T-helper 1 cell (primary cell): ENCODE data around the gene DNAJC15.
A peak's percentile ranks its signal among the peaks of the same experiment; 100 is the strongest.
"Not testable (repeated sequence)": the region's sequence is repeated elsewhere in the genome, so short reads cannot be mapped to it uniquely, and the experiment has no call there.

Experiments
- DNase-seq, 5 donors: peaks; one replicate each; pipeline ENCODE4 v3.0.0-alpha.2; 2012 to 2020

DNAJC15 gene

DNA sequence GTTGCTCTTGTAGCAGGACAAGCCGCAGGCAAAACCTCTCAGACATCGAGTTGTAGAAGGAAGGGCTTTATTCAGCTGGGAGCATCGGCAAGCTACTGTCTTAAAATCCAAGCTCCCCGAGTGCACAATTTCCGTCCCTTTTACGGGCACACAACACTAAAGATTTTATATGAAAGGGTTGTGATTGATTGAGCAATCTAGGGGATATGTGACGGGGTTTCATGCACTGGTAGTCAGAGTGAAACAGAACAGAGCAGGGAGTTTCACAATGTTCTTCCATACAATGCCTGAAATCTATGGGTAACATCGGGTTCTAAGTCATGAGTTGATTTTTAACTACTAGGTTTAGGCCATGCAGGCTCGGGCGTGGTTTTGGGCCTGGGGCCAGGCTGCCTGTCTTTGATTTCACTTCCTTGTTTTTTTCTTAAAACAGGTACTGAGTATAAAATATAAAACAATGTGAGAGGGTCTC lies 22.0 kb downstream of the DNAJC15 start:
- DNase-seq, result peak in 1 of 5 donors; percentile 77

DNA sequence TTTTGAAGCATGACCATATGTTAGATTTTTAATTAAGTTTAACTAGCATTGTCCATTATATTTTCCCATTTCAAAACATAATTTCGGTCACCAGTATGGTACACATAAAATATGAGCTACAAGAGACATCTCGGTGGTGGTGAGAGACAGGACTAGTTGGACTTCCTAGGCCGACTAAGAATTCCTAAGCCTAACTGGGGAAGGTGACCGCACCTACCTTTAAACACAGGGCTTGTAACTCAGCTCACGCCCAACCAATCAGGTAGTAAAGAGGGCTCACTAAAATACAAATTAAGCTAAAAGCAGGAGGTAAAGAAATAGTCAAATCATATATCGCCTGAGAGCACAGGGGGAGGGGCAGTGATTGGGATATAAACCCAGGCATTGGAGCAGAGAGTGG lies 22.9 kb downstream of the DNAJC15 start:
- DNase-seq, result no peak

DNA sequence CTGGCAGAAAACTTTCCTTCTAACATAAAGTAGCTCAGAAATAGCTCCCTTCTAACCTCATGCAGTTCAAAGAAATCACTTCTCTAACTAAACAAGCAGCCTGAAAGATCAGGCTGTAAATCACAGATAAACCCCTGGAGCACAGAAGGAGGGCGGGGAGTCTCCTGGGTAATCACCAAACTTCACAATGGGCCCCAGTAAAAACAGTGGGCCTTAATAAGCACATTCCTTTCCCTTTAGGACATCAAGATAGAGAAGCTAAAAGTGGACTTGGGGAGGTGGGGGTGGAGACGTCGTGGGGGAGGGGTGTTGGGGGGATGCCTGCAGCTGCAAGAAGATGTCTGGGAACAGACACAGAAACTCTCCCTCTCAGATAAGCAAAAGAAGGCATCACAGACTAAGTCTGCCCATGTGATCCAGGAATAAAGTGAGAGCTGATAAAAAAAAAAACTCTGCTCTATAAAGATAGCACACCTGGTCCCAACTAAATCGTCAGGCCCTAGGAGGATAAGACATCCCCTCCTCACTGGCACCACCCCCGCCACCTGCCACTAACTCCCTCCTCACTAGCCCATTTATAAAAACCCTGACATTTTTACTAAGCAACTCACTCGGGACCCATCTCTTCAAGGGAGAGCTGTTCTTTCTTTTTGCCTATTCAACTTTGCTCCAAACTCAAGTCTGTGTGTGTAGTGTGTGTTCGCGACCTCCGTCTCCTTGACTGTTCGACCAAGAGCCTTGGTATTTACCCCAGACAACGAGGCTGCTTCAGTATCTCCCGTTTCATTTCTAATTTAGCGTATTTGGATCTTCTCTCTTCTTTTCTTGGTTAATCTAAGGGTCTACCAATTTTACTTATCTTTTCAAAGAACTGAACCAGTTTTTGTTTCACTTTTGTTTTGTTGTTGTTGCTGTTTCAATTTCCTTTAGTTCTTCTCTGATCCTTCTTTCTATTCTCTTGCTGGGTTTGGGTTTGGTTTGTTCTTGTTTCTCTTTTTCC lies 31.7 kb downstream of the DNAJC15 start:
- DNase-seq, result peak in 2 of 5 donors; percentile 11 to 44

DNA sequence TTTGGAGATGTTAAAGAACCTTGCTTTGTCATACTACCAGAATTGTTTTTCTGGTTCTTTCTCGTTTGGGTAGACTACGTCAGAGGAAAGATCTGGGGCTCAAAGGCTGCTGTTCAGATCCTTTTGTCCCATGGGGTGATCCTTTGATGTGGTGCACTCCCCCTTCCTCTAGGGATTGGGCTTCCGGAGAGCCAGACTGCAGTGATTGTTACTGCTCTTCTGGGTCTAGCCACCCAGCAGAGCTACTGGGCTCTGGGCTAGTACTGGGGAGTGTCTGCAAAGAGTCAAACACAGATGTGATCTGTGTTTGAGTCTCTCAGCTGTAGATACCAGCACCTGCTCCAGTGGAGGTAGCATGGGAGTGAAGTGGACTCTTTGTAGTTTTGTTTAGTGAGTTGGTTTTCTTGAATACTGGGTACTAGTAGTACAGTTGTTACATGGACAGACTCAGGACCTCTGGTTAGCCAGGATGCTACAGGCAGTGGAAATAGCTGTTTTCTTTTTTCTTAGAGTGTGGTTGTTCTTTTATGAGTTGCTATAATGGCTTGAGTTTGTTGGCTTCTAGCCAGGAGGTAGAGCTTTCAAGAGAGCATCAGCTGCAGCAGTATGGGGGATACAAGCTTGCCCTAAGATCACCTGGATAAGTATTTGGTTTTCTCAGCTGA lies 34.4 kb downstream of the DNAJC15 start:
- peak; percentile 26 to 55 (median 39) for DNase-seq

DNA sequence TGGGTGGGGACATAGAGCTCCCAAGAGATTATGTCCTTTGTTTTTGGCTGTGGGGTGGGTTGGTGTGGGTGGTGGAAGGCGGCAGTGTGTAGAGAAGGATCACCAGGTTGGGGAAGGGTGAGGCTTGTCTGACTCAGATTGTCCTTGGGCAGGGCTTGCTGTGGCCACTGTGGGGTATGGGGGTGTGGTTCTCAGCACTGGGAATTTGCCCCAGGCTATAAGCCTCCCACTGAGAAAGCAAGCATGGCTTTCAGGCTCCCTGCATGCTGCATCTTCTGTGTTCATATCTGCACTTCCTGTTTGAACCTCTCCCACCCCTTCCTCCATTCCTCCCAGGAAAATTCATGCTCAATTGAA lies 34.9 kb downstream of the DNAJC15 start:
- DNase-seq, result no peak

DNA sequence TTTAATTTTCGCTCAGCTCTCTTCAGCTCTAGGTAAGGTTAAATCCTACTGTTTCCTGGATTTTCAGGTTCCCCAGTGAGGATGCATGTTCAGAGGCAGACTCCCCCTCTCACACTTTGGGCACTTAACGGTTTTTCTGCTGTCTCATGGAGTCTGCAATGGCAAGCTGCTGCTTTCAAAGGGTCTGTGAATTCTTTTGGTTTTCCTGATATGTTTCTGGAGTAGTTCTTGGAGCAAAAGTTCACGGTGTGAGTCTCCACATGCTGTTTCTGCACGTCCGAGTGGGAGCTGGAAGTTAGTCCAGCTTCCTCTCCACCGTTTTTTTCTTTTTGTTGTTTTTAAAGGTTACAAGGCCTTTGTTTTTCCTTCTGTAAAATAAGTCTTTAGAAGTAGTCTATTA lies 35.4 kb downstream of the DNAJC15 start:
- no peak for DNase-seq

DNA sequence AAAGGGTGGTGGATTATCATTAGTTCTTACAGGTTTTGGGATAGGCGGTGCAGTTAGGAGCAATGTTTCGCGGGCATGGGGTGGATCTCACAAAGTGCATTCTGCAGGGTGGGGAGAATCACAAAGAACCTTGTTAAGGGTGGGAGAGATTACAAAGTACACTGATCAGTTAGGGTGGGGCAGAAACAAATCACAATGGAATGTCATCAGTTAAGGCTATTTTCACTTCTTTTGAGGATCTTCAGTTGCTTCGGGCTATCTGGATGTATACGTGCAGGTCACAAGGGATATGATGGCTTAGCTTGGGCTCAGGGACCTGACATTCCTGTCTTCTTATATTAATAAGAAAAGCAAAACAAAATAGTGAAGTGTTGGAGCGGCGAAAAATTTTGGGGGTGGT lies 36.4 kb downstream of the DNAJC15 start:
- not testable (repeated sequence) for DNase-seq

DNA sequence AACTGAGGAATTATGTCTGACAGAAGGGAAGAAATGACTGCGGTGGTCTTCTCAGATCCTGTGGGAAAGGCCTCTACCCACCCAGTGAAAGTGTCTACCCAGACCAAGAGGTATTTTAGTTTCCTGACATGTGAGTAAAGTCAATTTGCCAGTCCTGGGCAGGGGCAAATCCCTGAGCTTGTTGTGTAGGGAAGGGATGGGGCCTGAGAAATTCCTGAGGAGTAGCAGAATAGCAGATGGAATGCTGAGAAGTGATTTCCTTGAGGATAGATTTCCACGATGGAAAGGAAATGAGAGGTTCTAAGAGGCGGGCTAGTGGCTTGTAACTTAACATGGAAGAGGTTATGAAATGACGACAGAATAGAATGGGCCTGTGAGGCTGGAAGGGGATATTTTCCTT lies 37.4 kb downstream of the DNAJC15 start:
- not testable (repeated sequence) for DNase-seq

DNA sequence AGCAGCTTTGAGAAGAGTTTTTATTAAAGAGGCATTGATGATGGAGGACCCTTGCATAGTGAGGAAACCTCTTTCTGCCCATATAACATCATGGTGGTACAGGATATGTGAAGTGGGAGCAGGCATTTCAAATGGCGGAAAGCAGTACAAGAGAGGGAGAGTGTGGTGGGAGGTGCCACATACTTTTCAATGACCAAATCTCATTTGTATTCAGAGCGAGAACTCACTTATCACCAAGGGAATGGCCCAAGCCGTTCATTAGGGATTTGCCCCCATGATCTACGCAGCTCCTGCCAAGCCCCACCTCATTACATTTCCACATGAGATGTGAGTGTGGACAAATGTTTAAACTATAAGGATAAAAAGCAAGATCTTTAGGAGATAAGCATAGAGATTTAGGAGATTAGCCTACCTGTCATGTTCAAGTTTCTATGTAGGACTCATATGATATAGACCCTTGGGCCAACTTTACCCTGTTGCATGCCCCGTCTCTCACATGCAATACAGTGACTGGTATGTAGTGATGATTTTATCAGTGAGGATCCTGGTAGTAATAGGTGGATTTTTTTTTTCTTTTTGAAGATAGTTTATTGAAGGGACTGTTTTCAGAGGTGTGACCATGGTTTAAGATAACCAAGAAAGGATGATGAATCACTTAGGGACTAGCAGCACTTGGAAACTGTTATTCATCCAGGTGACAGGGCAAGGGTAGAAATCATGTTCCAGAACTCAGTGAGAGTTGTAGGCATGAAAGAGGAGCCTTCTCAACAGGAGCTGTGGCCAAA lies 38.3 kb downstream of the DNAJC15 start:
- no peak for DNase-seq

DNA sequence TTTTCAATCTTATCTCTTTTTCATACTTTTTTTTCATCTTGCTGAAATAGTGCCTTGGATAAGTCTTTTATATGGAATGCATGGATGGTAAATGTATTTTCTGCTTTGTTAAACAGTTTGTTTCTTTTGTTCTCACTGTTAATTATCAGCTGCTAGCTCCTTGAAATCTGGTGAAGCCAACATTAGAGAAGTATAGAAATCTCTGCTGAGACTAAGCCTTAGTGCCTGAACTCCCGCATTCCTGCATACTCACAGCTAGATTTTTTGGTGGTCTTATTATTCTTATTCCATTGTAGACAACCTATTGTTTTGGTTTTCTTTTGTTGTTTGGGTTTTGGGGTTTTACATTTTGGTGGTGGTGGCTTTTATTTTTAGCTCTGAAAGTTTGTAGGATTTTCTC lies 48.4 kb downstream of the DNAJC15 start:
- DNase-seq, result no peak

DNA sequence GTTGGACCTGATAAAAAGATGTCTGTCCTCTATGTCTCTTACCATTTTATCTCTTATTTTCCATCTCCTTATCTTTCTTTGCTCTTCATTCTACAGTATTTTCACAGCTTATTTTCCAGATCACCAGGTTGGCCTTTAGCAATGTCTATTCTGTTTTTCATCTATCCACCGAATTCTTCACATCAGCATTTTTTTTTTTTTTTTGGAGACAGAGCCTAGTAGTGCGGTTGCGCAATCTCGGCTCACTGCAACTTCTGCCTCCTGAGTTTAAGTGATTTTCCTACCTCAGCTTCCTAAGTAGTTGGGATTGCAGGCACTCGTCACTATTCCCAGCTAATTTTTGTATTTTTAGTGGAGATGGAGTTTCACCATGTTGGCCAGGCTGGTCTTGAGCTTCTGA lies 49.0 kb downstream of the DNAJC15 start:
- DNase-seq, result no peak

DNA sequence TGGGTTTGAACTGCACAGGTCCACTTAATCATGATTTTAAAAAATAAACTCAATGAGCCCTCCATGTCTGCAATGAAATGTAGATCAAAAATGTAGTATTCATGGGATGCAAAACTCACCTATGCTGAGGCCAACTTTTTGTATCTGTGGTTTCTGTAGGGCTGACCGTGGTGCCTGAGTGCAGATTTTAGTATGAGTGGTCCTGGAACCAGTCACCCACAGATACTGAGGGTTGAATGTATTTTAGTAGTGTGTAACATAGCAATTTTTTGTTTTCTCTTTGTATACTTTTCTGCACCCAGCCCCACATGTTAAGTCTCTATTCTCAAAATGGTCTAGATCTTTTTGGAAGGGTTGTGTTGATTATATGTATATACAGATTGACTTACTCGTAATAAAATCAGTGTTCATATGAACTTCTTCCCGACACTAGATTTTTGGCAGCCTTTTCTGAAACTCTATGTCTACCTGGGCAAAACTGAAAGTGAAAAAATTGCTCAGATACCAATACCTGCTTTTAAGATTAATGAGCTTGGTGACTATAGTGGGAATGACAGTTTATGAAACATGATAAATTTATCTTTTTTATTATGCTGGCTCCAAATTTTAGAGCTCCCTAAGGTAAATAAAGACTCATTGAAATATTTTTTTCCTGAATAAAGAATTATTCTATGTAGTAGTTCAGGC lies 51.6 kb downstream of the DNAJC15 start:
- peak in 1 of 5 donors; percentile 26 for DNase-seq

DNA sequence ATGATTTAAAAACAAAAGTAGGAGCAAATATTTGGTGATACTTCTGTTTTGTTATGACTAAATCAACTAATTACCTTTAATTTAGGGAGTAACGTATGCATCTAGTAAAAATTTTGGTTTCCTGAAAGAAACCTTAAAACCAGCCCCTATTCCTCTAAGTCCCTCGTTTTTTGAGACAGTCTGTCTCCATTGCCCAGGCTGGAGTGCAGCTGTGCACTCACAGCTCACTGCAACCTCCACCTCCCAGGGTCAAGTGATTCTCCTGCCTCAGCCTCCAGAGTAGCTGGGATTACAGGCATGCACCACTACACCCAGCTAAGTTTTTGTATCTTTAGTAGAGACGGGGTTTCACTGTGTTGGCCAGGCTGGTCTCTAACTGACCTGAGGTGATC lies 52.1 kb downstream of the DNAJC15 start:
- not testable (repeated sequence) for DNase-seq

DNA sequence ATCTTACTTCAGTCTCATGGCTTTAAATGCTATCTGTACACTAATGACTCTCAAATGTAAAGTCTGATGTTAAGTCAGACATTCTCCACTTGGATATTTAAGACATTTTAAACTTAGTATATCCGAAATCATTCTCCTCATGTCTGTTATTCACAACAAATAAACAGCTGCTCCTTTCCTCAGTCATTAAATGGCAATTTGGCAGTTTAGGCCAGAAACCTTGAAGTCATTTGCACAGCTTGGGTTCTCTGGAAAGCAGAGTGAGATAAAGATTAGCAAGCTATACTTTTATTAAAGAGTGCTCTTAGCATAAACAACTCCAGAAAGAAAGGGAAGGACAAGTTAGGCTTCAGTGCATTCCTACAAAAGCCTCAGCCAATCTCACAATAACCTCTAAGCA lies 53.7 kb downstream of the DNAJC15 start:
- no peak for DNase-seq

DNA sequence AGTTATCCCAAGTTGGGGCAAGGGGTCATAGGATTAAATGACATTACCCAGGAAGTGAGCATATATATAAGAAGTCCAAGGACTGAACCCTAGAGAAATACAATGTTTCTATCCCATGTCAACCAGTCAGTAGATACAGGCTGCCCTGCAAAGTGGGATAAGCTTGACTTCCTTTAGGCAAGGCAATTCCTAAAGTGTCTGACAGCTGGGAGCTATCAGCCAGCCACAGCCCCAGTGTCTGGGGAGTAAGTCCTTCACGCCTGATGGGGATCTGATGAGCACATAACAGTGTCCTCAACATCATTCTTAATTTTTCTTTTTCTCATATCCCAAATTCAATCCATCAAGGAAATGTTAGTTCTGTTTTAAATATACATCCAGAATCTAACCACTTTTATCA lies 54.1 kb downstream of the DNAJC15 start:
- no peak for DNase-seq

DNA sequence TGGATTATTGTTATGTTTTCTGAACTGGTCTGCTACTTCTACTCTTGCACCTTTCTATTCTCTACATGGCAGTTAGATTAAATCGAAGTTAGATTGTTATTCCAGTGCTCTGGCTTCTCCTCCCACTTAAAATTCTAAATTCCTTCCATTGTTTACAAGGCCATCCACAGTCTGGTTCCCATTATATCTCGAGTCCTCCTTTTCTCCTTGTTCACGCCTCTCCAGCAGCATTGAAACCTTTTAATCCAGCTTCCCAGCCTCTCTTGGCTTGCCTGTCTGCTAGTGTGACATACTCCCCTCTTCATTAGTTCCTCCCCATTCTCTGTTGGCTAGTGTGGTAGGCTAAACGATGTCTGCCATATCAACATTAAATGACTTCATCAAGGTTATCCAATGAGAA lies 54.5 kb downstream of the DNAJC15 start:
- DNase-seq, result no peak

DNA sequence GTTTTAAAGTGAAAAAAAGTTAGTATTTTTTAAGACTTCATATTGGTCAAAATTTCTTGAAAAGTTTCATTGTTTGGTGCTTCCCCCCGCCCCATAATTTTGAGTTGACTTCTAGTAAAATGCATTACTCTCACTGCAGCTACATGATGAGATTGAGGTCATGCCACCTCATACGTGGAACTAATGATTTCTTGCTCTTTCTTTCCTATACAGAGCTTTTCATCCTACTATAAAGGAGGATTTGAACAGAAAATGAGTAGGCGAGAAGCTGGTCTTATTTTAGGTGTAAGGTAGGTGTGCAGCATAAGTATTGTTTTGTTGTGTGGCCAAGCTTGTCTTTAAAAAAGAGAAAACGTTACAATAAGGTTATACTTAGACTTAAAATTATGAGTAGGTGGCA lies 55.0 kb downstream of the DNAJC15 start:
- no peak for DNase-seq

DNA sequence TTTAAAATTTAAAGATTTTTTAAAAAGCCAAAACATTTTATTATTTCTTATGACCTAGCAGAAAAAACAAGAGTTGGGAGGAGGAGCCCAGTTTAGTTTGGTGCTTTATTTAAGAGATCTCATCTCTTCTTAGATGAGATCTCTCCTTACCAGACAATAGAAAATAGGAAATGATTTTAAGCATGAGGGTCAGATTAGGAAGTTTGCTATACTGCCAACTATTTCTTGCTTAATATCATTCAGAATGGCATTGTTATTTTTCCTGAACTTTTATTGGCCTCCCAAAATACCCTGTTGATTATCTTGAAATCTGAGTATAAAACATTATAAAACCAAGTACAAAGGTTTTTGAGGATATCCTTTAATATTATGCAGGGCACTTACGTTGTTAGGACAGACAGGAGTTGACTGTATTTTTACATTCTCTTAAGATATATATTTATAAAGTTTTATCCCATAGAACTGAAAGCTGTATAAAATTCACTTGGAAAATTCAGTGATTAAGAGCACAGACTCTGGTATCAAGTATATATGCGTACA lies 56.1 kb downstream of the DNAJC15 start:
- DNase-seq, result no peak

DNA sequence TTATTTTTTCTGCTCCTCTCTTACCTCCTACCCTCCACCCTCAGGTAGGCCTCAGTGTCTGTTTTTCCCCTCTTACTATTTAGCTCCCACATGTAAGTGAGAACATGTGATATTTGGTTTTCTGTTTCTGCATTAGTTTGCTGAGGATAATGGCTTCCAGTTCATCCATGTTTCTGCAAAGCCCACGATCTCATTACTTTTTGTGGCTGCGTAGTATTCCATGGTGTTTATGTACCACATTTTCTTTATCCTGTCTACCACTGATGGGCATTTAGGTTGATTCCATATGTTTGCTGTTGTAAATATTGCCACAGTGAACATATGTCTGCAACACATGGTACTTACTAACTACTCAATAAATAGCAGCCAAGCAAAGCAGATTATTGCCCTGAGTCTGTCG lies 56.8 kb downstream of the DNAJC15 start:
- DNase-seq, result no peak

DNA sequence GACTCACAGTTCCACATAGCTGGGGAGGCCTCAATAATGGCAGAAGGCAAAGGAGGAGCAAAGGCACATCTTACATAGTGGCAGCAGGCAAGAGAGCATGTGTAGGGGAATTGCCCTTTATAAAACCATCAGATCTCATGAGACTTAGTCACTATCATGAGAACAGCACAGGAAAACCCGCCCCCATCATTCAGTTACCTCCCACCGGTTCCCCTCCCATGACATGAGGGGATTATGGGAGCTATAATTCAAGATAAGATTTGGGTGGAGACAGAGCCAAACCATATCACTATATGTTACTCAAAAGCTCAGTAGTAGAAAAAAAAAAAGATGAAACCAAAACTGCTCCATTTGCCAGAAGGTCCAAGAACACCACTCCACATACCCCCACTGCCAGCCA lies 58.5 kb downstream of the DNAJC15 start:
- DNase-seq, result no peak

DNA sequence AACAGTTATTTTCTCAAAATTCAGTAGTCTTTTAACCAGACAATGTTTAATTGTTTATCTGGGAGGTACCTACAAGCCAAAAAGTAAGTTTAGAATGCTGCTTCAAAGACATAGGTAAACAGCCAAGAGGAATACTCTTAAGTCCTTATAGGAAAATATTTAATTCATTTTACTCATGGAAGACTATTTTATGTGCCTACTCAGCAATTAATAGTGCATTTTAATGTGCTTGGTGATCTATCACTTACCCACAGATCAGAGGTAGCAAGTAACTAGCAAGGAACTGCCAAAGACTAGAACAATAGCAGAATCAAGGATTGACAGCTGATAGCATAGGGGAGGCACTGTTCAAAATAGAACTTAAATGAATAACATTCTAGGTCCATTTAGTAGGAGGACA lies 60.4 kb downstream of the DNAJC15 start:
- no peak for DNase-seq

DNA sequence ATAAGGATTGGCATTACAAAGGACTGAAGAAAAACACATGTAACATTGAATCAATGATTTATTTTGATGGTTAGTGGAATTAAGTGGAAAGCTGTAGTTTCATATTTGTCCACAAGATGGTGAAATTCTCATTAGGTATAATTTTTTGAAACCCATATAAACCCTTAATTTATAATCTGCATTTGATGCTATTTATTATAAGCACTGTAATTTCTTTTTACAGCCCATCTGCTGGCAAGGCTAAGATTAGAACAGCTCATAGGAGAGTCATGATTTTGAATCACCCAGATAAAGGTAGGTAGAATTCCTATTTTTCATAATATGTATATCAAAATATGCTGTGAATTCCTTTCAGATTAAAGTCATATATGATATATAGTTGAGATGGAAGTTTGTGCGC lies 62.2 kb downstream of the DNAJC15 start:
- no peak for DNase-seq
